ENCODE data around the gene TLL1. TPM values are rescaled to one million over a fixed set of nuclear protein-coding genes. Genes with fewer than 3 reads are reported as not detected.
A peak's percentile ranks its signal among the peaks of the same experiment; 100 is the strongest.

The TLL1 gene
- total RNA-seq, 1 experiment from 2014 or later = 14.3 TPM

GRCh38 chr4:166008510-166008909 lies 135.5 kb downstream of the TLL1 start:
- Histone ChIP-seq H3K4me1 (ENCODE audit: insufficient read depth, low read length, poor library complexity, severe bottlenecking) (peaks cover 5% of the 10 kb centered on the region), H3K36me3 (ENCODE audit: insufficient read depth, low read length, poor library complexity, severe bottlenecking) (no peaks in the 10 kb centered on the region), H3K27ac (ENCODE audit: low read depth, low read length, poor library complexity, severe bottlenecking) (no peak overlapping the region), H3K4me3 (ENCODE audit: low read depth, low read length, poor library complexity, severe bottlenecking) (no peak overlapping the region), H3K9me3 (ENCODE audit: low read depth, low read length, poor library complexity, severe bottlenecking) (peaks cover 9% of the 10 kb centered on the region), H3K27me3 (replicated peaks; ENCODE audit: insufficient read depth, low read depth, low read length, poor library complexity) (no peaks in the 10 kb centered on the region)
- ChIA-PET CTCF (no interaction called here), POLR2A (ENCODE audit: low non-redundant PET) (interaction anchor here (0.6 kb wide), 1 partner anchor 849 kb away, joined by 3 read pairs; no protein-coding TSS in a partner anchor)
- intact Hi-C loops (cut with micrococcal nuclease; ENCODE audit: unreplicated experiment) = no loop called here
- no TSS peak for BruUV-seq (replicated peaks)
- DNase-seq (ENCODE audit: low spot score) = no peak
- no peak for TF ChIP-seq CTCF (conservative IDR thresholded peaks at IDR 0.05; ENCODE audit: low read depth, low read length)
- TF ChIP-seq EZH2 (IDR thresholded peaks at IDR 0.05; ENCODE audit: borderline replicate concordance, low read depth, low read length, poor library complexity, severe bottlenecking) = no peak

GRCh38 chr4:166012129-166013030 lies 139.3 kb downstream of the TLL1 start:
- TF ChIP-seq CTCF (conservative IDR thresholded peaks at IDR 0.05; ENCODE audit: low read depth, low read length) (no peak), EZH2 (IDR thresholded peaks at IDR 0.05; ENCODE audit: borderline replicate concordance, low read depth, low read length, poor library complexity, severe bottlenecking) (no peak)
- DNase-seq (ENCODE audit: low spot score) = peak; percentile 39
- no TSS peak for BruUV-seq (replicated peaks)
- no peaks in the 10 kb centered on the region for H3K27me3 ChIP-seq (replicated peaks; ENCODE audit: insufficient read depth, low read depth, low read length, poor library complexity)
- ChIA-PET POLR2A (ENCODE audit: low non-redundant PET) (no interaction called here), CTCF (no interaction called here)
- H3K9me3 ChIP-seq (ENCODE audit: low read depth, low read length, poor library complexity, severe bottlenecking) = peaks cover 9% of the 10 kb centered on the region
- intact Hi-C loops (cut with micrococcal nuclease; ENCODE audit: unreplicated experiment) = no loop called here
- H3K4me3 ChIP-seq (ENCODE audit: low read depth, low read length, poor library complexity, severe bottlenecking) = no peak overlapping the region
- H3K4me1 ChIP-seq (ENCODE audit: insufficient read depth, low read length, poor library complexity, severe bottlenecking) = no peaks in the 10 kb centered on the region
- H3K27ac ChIP-seq (ENCODE audit: low read depth, low read length, poor library complexity, severe bottlenecking) = no peak overlapping the region
- H3K36me3 ChIP-seq (ENCODE audit: insufficient read depth, low read length, poor library complexity, severe bottlenecking) = no peaks in the 10 kb centered on the region

GRCh38 chr4:166014411-166014810 lies 141.4 kb downstream of the TLL1 start:
- H3K27me3 ChIP-seq (replicated peaks; ENCODE audit: insufficient read depth, low read depth, low read length, poor library complexity) = no peaks in the 10 kb centered on the region
- no TSS peak for BruUV-seq (replicated peaks)
- no peak for DNase-seq (ENCODE audit: low spot score)
- H3K4me3 ChIP-seq (ENCODE audit: low read depth, low read length, poor library complexity, severe bottlenecking) = no peak overlapping the region
- ChIA-PET POLR2A (ENCODE audit: low non-redundant PET) (no interaction called here), CTCF (no interaction called here)
- H3K9me3 ChIP-seq (ENCODE audit: low read depth, low read length, poor library complexity, severe bottlenecking) = peaks cover 9% of the 10 kb centered on the region
- H3K27ac ChIP-seq (ENCODE audit: low read depth, low read length, poor library complexity, severe bottlenecking) = no peak overlapping the region
- H3K4me1 ChIP-seq (ENCODE audit: insufficient read depth, low read length, poor library complexity, severe bottlenecking) = no peaks in the 10 kb centered on the region
- intact Hi-C loops (cut with micrococcal nuclease; ENCODE audit: unreplicated experiment) = no loop called here
- no peak for TF ChIP-seq CTCF (conservative IDR thresholded peaks at IDR 0.05; ENCODE audit: low read depth, low read length)
- no peak for TF ChIP-seq EZH2 (IDR thresholded peaks at IDR 0.05; ENCODE audit: borderline replicate concordance, low read depth, low read length, poor library complexity, severe bottlenecking)
- H3K36me3 ChIP-seq (ENCODE audit: insufficient read depth, low read length, poor library complexity, severe bottlenecking) = no peaks in the 10 kb centered on the region
